OCI-LY7 (cell line): ENCODE data around the gene RPL37. TPM values are rescaled to one million over a fixed set of nuclear protein-coding genes. Genes with fewer than 3 reads are reported as not detected.

Experiments used
- BruUV-seq: library from RNA; stranded (reverse); fragments of 400-500 nt; replicated peaks from 2 replicates; lab custom pipeline; 2021; lab: Mats Ljungman, UMichigan
- CTCF ChIA-PET: fragments of 300-600 bp; sonication (Branson Sonifier 250); formaldehyde crosslinking; loops from one replicate; lab custom pipeline; 2022; ENCODE audit warnings: antibody characterized with exemption; ENCODE audit not compliant: unreplicated experiment; lab: Charles Lee
- POLR2A ChIA-PET: fragments of 300-600 bp; sonication (Branson Sonifier 250); formaldehyde crosslinking; loops from one replicate; lab custom pipeline; 2022; ENCODE audit warnings: antibody characterized with exemption; lab: Charles Lee
- DNase-seq: peaks from one replicate; pipeline ENCODE4 v3.0.0-alpha.2; 2015; ENCODE audit warnings: low spot score
- H2AFZ ChIP-seq: fragments of 200-600 bp; sonication (generic), shearing (Covaris generic); 2 replicates; pipeline ENCODE4 v1.6.1; 2014; ENCODE audit warnings: mild to moderate bottlenecking, antibody characterized with exemption, low read length, moderate library complexity
- H3K27ac ChIP-seq: fragments of 200-600 bp; sonication (generic); 2 replicates; pipeline ENCODE4 v1.5.1; 2014; ENCODE audit warnings: mixed run types, low read depth, mild to moderate bottlenecking, moderate library complexity, low read length, inconsistent platforms; ENCODE audit not compliant: poor library complexity, severe bottlenecking
- H3K36me3 ChIP-seq: fragments of 200-600 bp; sonication (generic); 2 replicates; pipeline ENCODE4 v1.6.1; 2014; ENCODE audit warnings: mild to moderate bottlenecking, antibody characterized with exemption, low read length, moderate library complexity, mixed read lengths; ENCODE audit not compliant: insufficient read depth
- H3K4me1 ChIP-seq: fragments of 200-600 bp; sonication (generic); 2 replicates; pipeline ENCODE4 v1.5.1; 2014; ENCODE audit warnings: mild to moderate bottlenecking, low read length; ENCODE audit not compliant: insufficient read depth, poor library complexity, severe bottlenecking
- H3K4me2 ChIP-seq: fragments of 200-600 bp; sonication (generic); 2 replicates; pipeline ENCODE4 v1.6.1; 2014; ENCODE audit warnings: mild to moderate bottlenecking, low read length
- H3K4me3 ChIP-seq: fragments of 200-600 bp; sonication (generic); 2 replicates; pipeline ENCODE4 v1.5.1; 2014; ENCODE audit warnings: mild to moderate bottlenecking, low read depth, low read length; ENCODE audit not compliant: poor library complexity, severe bottlenecking
- H3K79me2 ChIP-seq: fragments of 200-600 bp; sonication (generic); 2 replicates; pipeline ENCODE4 v1.6.1; 2016; ENCODE audit warnings: low read depth, mild to moderate bottlenecking, low read length, moderate library complexity, mixed read lengths; ENCODE audit not compliant: insufficient read depth
- H3K9me2 ChIP-seq: fragments of 200-600 bp; sonication (generic); 2 replicates; pipeline ENCODE4 v1.6.1; 2016; ENCODE audit warnings: mild to moderate bottlenecking, low read length, mixed read lengths; ENCODE audit not compliant: insufficient read depth
- H3K9me3 ChIP-seq: fragments of 200-600 bp; sonication (generic); 2 replicates; pipeline ENCODE4 v1.6.1; 2014; ENCODE audit warnings: mild to moderate bottlenecking, mixed run types, low read length, mixed read lengths
- H4K20me1 ChIP-seq: fragments of 200-600 bp; sonication (generic); 2 replicates; pipeline ENCODE4 v1.6.1; 2014; ENCODE audit warnings: mild to moderate bottlenecking, antibody characterized with exemption, low read length, moderate library complexity, mixed read lengths; ENCODE audit not compliant: insufficient read depth
- CTCF ChIP-seq: fragments of 200-600 bp; sonication (generic); conservative IDR thresholded peaks from 2 replicates; pipeline ENCODE4 v1.5.1; 2014; ENCODE audit warnings: mild to moderate bottlenecking, antibody characterized with exemption, low read length, moderate library complexity, mixed read lengths
- EZH2phosphoT487 ChIP-seq: fragments of 200-600 bp; sonication (generic); IDR thresholded peaks from 2 replicates; pipeline ENCODE4 v1.6.1; 2018; ENCODE audit warnings: low read depth, borderline replicate concordance, mild to moderate bottlenecking, mixed run types, antibody characterized with exemption, low read length, moderate library complexity, mixed read lengths
- intact Hi-C: fragments of 100-400 bp; cut with micrococcal nuclease; formaldehyde crosslinking; loops from one replicate; pipeline ENCODE4 v1.10.0; 2022; ENCODE audit not compliant: unreplicated experiment
- total RNA-seq, 2 experiments: library from RNA; depleted of rRNA in 1 of 2; stranded (reverse); fragments of >200 nt in 1 of 2; shearing (Covaris generic) in 1 of 2; gene quantifications; 2 replicates each; pipeline ENCODE4 v1.2.3, GENCODE V29; 2014 to 2022

The RPL37 gene
- total RNA-seq, 2 experiments from 2014 or later, result 1,905 to 2,779 TPM

GRCh38 chr5:40778133-40778532 lies 56.9 kb downstream of the RPL37 start:
- Histone ChIP-seq H4K20me1 (peaks cover 25% of the 10 kb centered on the region), H3K27ac (no peak overlapping the region), H3K4me2 (no peak overlapping the region), H2AFZ (no peak overlapping the region), H3K36me3 (peaks cover 46% of the 10 kb centered on the region), H3K9me2 (no peaks in the 10 kb centered on the region), H3K4me1 (peaks cover 9% of the 10 kb centered on the region), H3K4me3 (no peak overlapping the region), H3K79me2 (peaks cover 51% of the 10 kb centered on the region), H3K9me3 (no peaks in the 10 kb centered on the region)
- TF ChIP-seq CTCF (no peak), EZH2phosphoT487 (no peak)
- intact Hi-C loops, result no loop called here
- POLR2A ChIA-PET, result interaction anchor here (0.7 to 1.8 kb wide), 5 partner anchors 8 to 30 kb away, joined by 3 to 8 read pairs (median 4); no protein-coding TSS in a partner anchor
- BruUV-seq, result no TSS peak
- no peak for DNase-seq
- CTCF ChIA-PET, result no interaction called here

GRCh38 chr5:40776658-40776977 lies 58.4 kb downstream of the RPL37 start:
- Histone ChIP-seq H3K36me3 (peaks cover 57% of the 10 kb centered on the region), H3K27ac (no peak overlapping the region), H3K4me1 (peaks cover 9% of the 10 kb centered on the region), H2AFZ (no peak overlapping the region), H3K9me2 (no peaks in the 10 kb centered on the region), H3K4me2 (no peak overlapping the region), H3K79me2 (peaks cover 36% of the 10 kb centered on the region), H3K4me3 (no peak overlapping the region), H4K20me1 (peaks cover 14% of the 10 kb centered on the region; the same call in 1 of the 2 replicates), H3K9me3 (no peaks in the 10 kb centered on the region)
- DNase-seq, result no peak
- no TSS peak for BruUV-seq
- TF ChIP-seq EZH2phosphoT487 (no peak), CTCF (no peak)
- ChIA-PET POLR2A (interaction anchor here (1.8 kb wide), 1 partner anchor 16 kb away, joined by 8 read pairs; no protein-coding TSS in a partner anchor), CTCF (interaction anchor here (1.0 kb wide), 1 partner anchor 10 kb away, joined by 3 read pairs; no protein-coding TSS in a partner anchor)
- intact Hi-C loops, result no loop called here

- Histone ChIP-seq H3K9me2 (no peaks in the 10 kb centered on the region), H3K4me3 (no peak overlapping the region), H3K79me2 (peaks cover 30% of the 10 kb centered on the region), H2AFZ (no peak overlapping the region), H4K20me1 (peaks cover 11% of the 10 kb centered on the region; the same call in 1 of the 2 replicates), H3K9me3 (no peaks in the 10 kb centered on the region), H3K4me2 (no peak overlapping the region), H3K36me3 (peaks cover 63% of the 10 kb centered on the region), H3K27ac (no peak overlapping the region), H3K4me1 (peaks cover 9% of the 10 kb centered on the region)
- TF ChIP-seq CTCF (no peak), EZH2phosphoT487 (no peak)
- DNase-seq, result no peak
- CTCF ChIA-PET, result no interaction called here
- POLR2A ChIA-PET, result interaction anchor here (1.0 to 1.8 kb wide), 3 partner anchors 15 to 17 kb away, joined by 3 to 8 read pairs (median 7); no protein-coding TSS in a partner anchor
- BruUV-seq, result TSS peak; percentile 24
- intact Hi-C loops, result no loop called here
These were observed 59.0 kb downstream of the RPL37 start for GRCh38 chr5:40775846-40776657.
